LNCAP (cell line): ENCODE measurements around the gene POP4.

Experiments used
- CTCF ChIP-seq: fragments of 450-650 bp; IDR thresholded peaks from 2 replicates; pipeline ENCODE4 v1.5.1; 2017; ENCODE audit warnings: mild to moderate bottlenecking

POP4 gene

DNA sequence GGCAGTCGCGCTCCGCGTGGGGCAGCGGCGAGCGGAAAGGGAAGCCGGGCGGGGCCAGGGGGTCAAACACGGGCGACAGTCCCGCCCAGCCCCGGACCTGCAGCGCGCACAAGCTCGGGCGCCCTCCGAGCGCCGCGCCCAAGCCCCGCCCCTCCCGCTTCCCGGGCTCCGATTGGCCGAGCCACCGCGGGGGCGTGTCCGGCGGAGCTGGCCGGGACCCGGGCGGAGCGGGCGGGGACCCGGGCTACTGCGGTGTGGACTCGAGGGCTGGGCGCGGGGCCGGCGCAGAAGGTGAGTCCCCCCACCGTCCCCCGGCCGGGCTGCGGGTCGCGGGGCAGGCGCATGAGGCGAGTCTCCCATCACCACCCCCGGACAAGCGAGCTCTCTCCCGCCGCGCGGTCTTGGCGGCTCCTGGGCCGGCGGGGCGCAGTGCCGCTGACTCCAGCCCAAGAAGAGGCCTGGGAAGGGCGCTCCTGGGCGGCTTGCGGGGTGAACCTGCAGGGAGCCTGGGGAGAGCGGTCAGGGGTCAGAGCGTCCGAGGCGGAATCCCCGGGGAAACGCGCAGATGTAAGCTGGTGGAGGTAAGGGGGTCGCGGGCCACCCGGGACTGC lies 59.2 kb downstream of the POP4 start, which contains the start of gene PLEKHF1:
Gene PLEKHF1 (plus strand): TSS at position 247 of the 611 bp plus-strand sequence. CDS start 8,379 bp downstream, outside the sequence.
- TF ChIP-seq CTCF = no peak

GRCh38 chr19:29665826-29666577 lies 59.9 kb downstream of the POP4 start:
- TF ChIP-seq CTCF = no peak
